HPDE6-E6E7 (cell line): ENCODE results near the gene TMEM134.
A peak's percentile ranks its signal among the peaks of the same experiment; 100 is the strongest.
"Not testable (repeated sequence)": the region's sequence is repeated elsewhere in the genome, so short reads cannot be mapped to it uniquely, and the experiment has no call there.

Source experiments
- DNase-seq: peaks from one replicate; pipeline ENCODE4 v3.0.0; 2011; ENCODE audit warnings: missing footprints; ENCODE audit errors: extremely low spot score

TMEM134 gene, protein sequence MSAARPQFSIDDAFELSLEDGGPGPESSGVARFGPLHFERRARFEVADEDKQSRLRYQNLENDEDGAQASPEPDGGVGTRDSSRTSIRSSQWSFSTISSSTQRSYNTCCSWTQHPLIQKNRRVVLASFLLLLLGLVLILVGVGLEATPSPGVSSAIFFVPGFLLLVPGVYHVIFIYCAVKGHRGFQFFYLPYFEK

DNA sequence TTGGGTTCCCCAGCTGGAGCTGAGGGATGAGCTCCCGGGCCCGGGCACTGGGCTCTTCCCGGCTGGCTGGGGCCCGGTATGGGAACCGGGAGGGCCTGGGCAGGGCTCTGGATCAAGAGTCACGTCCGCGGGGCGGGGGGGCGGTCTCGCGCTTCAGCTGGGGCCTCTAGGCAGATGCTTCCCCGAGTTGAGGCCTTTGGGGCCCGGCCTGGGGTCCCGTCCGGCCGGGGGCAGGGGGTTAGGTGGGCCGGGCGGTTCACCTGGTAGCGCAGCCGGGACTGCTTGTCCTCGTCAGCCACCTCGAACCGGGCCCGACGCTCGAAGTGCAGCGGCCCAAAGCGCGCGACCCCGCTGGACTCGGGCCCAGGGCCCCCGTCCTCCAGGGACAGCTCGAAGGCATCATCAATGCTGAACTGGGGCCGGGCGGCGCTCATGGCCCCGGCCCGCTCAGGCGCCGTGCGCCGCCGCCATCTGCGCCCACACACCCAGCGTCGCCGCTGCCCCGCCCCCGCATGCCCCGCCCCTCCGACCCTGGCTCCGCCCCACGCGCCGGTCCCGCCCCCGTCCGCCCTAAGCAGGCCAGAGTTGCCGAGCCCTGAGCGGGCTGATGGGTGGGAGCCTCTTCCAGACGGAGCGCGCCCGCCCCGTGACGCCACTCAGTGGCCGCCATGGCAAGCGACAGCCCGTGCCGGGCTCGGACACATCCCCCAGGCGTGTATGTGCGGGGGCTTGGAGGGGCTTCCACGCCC is at the start of gene TMEM134:
Gene TMEM134, minus strand, starts transcription at position 493 of the 749 bp plus-strand sequence. Its CDS starts 59 bp downstream, at position 434.
- DNase-seq, result peak; percentile 86

DNA sequence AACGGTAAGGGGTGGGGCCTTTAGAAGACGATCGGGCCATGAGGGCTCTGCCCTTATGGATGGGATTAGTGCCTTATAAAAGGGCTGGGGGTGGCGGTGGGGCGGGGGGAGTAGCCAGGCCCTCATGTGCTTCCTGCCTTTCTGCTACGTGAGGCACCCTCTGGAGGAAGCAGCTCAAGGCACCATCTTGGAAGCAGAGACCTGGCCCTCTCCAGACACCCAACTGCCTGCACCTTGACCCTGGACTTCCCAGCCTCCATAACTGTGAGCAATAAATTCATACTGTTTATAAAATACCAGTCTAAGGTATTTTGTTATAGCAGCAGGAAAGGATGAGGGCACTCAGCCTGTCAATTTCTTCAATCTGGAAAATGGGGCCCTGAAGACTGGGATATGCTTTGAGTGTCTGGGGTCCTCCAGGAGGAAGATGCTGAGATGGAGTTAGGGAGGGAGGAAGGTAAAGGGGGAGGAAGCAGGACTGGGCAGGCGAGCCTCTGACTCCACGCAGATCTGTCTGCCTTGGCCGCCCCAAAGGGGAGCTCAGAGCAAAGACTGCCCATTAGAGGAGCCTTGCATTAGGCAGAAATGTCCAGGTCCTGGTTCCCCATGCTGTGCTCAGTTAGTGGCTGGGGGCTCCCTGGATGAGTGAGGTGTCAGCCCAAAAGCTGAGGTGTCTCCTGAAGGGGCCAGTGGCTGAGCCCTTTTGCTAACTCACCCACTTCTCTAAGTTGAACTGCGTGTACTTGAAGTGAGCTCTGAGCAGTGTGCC is 48.9 kb upstream of the TMEM134 start:
- DNase-seq, result no peak

DNA sequence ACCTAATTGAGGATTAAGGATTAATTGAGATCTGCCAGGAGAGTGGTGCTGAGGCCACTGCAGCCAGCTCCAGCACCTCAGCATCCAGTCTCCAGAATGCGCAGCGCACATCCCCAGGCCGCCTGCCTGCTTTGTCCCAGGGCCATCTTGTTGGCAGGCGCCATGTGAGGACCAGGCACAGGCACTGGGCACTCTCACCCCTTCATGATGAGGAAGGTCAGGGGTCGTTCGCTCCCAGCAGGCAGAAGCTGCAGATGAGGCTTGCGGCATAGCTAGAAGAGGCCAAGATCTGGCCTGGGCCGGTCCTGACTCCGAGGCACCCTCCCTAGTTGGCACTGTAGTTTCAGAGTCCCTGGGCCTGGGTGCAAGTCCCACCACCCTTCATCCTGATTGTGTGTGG is 47.8 kb upstream of the TMEM134 start:
- DNase-seq, result no peak

DNA sequence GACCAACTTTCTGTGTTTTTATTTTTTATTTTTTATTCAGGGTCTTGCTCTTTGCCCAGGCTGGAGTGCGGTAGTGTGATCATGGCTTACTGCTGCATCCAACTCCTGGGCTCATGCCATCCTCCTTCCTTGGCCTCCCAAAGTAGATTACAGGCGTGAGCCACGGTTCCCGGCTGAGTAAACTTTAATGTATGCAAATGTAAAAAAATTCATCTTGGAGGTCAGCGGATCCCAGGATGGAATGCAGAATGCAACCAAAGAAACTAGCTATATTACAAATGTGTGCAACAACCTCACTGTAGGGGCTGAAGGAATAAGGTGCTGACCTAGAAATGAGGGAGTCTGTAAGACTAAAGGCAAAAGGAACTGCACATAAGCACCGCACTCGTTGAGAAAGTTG is 45.1 kb upstream of the TMEM134 start:
- no peak for DNase-seq

DNA sequence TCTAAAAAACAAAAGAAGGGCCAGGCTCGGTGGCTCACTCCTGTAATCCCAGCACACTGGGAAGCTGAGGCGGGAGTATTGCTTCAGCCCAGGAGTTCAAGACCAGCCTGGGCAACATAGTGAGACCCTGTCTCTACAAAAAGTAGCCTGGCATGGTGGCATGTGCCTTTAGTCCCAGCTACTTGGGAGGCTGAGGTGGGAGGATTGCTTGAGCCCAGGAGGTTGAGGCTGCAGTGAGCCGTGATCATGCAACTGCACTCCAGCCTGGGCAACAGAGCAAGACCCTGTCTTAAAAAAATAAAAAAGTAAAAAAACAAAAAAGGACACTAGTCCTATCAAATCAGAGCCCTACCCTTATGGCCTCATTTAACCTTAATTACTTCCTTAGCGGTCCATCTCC is 42.5 kb upstream of the TMEM134 start:
- not testable (repeated sequence) for DNase-seq

DNA sequence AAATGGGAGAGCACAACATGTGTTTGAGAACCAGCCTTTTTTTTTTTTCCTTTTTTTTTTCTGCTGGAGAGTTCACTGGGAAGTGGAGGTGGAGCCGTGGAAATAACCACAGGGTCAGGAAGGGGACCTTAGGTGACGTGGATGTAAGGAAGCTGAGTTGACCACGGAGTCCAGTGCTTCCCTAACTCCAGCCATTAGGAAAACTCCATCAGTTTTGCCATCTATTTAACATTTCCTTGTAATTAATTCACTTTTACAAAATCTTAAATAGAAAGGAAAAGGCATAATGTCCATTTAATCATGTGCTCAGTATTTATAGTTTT is 40.9 kb upstream of the TMEM134 start:
- no peak for DNase-seq

DNA sequence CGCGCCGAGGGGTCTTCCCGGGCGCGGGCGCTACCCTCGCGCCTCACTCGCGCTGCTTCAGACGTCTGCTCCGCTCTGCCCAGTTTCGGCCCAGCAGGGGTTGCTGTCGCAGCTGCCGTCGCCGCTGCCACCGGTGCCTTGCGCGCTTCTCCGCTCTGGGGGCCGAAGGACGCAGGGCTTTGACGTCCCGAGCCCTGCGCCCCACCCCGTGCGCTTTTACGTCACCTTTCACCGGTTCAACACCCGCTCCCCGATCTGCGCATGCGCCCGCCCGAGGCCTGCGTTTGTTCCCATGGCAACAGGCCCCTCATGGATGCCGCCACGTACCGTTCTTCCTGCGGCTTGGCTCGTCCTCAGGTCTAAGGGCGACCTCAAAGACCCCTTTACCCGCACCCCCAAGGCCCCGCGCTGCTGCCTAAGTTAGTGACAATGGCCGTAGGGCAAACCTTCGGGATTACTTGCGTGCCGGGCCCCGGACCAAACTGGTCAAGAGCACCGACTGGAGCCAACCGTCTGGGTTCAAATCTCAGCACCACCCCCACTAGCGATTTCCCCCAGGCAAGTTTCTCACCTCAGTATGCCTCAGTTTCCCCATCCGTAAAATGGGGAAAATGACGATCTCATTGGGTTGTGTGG is 39.6 kb upstream of the TMEM134 start:
- peak; percentile 99 for DNase-seq

DNA sequence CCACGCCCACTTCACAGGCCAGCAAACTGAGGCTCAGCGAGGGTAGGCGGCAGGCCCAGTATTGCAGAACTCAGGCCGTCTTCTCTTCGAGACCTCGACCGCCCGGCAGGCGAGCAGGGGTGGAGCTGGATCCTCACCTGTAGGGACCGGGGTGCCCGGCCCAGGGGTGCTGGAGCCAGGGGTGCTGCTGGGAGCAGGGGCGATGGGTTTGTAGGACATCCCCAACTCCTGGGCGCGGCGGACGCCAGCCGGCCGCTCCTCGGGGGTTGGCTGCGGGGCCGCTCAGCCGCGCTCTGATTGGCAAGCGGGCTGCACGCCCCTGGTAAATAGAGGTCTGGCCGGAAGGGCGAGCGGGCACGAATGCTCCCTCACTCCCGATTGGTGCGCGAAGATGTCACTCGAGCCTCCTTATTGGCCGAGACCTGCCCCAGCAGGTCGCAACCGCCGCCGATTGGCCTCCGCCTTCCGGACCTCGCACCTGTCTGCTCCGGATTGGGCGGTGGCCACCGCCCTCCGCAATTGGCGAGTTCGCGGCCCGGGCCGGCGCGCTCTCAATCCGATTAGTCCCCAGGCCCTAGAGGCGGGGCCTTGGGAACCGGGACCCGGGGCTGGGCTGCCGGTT is 38.9 kb upstream of the TMEM134 start, which contains the start of gene CDK2AP2:
Gene CDK2AP2, minus strand, starts transcription at position 299 of the 622 bp plus-strand sequence. Its CDS starts 80 bp downstream, at position 219.
- peak; percentile 95 for DNase-seq

DNA sequence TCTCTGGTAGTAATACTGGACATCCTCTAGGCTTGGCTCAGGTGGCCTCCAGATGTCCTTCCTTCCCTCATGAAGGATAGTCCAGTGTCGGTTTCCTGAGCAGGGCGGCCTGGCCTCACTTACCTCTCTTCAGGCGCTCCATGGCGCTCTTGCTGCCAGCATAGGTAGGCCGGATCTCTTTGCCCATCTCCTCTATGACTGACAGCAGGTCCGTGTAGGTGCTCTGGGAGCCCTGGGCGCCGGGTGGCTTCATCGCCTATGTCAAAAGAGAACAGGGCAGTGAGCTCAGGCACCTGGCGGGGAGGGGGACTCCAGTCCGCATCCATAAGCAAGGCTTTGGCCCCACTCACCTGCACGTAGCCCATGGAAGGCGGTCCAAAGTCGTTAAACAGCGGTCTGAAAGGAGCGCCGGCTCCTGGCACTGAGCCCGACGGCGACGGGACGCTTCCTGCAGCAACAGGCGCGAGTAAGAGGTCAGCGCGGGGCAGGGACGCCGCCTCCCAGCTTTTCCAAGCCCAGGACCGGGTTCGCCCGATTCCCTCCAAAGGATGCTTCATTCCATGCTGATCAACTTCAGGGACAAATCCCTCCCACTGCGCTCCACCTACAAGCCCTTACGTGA is 38.3 kb upstream of the TMEM134 start:
- DNase-seq, result no peak

DNA sequence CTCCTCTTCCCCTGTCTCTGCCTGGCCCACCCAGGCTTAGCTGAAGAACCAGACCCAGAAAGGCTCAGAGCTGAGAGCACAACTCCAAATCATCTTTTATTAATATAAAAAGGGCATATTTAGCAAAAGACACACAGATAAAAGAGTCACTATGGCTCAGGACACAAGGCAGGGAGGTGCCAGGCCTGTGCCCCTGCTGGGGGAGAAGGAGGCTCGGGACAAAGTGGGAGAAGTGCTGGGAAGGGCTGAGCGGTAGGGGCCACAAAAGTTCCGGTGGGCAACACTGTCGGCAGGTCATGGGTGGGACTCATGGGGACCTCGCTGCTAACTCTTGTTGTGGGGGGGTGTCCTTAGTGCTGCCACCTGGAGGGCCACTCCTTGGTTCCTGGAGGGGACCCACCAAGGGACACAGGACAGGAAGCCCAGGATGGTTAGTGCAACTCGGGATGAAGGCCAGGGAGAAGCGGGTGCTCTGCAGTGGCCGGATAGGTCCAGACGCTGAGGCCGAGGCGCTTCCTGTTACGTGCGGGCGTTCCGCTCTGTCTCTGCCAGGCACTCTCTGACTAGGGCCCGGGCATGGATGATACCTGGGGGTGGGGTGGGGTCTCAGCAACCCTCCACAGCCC is 37.5 kb upstream of the TMEM134 start:
- no peak for DNase-seq

DNA sequence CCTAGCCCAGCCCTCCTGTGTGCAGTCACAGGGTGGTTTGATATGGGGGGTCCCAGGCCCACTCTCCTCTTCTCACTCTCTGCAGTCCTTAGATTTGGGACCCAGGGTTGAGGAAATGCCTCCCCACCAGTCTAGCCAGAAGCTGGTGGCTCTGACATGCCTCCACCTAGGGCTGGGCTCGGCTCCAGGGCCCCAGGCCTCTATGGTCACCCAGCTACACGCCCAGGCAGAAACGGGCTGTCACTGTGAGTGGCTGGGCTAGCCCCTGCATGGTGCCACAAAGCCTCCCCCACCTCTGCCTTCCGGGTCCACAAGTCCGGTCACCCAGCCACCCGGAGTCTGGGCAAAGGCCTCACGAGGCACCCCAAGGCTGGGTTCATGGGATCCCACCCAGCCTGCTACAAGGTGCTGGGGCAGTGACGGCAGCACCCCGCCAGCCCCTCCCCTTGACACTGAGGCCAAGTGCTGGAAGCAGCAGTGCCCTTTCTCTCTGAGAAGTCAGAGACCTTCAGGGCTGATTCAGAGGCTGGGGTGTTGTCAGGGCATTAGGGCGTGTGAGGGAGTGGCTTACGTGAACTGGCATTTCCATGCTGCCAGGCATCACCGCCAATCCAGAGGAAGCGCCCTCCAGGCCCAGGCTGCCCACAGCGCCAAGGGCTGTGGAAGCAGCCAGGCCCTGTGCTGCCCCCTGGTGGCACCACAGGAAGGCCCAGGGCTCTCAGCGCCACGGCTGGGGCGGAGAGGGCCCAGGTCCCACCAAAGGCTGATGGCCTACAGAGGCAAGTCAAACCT is 36.8 kb upstream of the TMEM134 start:
- peak; percentile 94 for DNase-seq

DNA sequence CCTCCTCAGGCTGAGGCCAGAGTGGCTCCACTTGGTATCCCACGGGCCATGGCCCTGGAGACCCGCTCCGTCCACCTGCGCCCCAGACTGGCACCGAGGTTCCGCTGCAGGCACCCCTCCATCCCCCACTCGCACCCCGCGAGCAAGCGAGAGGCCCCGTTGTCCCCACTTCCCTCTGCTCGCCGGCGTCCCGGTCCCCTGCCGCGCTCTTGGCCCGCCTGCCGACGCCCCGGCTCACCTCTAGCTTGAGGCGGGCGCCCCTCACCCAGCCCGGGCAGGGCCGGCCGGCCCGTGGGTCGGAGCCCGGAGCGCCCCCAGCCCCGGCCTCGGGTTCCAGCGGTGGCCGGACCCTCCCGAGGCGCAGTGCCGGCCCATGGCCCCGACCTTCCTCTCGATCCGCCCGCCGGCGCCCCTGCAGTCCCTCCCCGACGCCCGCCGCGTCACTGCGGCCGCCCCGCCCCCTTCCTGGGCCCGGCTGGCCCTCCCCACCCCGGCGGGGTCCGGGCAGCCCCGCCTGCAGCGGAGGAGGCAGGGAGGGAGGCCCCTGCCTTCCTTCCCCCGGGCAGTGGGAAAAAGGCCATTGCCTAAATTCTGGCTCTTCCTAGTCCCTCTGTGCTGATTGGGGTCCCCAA is 36.0 kb upstream of the TMEM134 start, which contains the start of gene PITPNM1:
Gene PITPNM1, minus strand, starts transcription at position 414 of the 632 bp plus-strand sequence. CDS start 1,183 bp downstream, outside the sequence.
- peak; percentile 83 for DNase-seq

DNA sequence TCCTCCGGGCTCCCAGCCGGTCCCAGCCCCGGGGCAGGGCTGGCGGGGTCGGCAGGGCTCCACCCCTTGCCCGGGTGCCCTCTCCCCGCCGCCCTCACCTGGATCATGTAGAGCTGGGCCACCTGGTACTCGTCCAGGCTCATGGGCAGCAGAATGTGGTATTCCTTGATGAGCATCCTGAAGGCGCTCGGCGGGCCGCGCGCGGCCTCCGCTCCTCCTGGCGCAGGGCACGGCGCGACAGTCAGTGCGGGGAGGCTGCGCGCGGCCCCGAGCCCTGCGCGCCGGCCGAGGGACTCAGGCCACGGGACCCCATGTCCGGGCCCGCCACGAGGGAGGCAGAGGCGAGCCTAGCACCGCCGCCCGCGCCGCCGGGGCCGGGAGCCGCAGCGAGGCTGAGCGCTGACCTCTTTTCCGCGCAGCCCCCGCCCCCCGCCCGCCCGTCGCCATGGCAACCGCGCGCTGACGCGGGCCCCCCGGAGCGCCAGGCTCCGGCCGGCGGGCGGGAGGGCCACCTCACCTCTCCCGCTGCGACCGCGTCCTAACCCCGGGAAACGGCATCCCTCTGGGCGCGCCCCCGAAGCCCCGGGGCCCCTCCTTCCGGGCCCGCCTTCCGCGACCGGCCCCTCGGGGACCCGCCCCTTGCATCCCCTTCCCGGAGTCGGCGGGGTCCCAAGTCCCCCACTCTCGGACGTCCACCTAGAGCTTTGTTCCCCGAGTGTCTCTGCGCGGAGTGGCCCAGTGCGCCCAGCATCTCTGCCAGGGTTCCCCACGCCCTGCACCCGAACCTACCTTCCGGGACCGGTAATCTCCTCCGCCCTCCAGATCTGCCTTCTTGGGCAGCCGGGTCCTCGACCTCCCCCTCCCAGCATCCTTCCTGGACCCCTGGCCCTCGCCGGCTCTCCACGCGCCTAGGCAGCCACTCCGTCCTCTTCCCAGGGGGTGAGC is 35.2 kb upstream of the TMEM134 start:
- no peak for DNase-seq

DNA sequence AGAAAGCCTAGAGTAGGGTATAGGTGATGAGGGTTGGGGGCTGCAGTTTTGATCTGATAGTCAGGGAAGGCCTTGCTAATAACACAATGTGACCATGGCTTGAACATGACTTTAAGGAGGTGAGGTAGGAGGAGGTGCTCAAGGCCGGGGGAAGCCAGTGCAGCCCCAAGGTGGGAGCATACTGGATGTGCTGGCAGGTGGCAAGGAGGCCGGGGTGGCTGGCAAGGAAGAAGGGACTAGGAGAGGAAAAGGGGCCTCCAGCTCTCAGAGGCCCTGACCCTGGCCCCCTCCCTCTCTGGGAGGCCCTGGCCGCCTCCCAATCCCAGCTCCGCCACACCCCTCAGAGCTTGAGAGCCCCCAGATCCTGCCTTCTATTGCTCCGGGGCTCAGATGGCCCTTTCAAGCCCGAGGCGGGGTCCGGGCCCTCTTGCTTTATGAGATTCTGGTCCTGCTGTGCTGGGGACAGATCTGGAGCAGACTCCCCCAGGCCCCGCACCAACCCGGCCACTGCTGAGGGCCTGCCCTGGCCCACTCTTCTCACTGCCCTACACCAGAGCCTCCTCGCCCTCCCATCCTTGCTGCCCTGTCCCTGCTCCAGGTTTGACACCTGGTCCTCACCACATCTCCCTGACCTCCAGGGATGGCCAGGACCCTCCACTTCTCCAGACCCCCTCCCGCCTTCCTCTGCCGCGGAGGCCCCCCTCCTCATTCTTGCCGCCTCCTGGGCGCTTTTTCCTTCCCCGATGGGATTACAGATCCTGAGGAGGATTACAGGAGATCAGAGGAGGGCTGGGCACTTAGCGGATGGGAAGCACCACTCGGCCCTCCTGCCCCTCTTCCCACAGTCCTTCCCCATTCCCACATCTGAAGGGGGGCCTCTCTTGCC is 34.3 kb upstream of the TMEM134 start:
- no peak for DNase-seq

DNA sequence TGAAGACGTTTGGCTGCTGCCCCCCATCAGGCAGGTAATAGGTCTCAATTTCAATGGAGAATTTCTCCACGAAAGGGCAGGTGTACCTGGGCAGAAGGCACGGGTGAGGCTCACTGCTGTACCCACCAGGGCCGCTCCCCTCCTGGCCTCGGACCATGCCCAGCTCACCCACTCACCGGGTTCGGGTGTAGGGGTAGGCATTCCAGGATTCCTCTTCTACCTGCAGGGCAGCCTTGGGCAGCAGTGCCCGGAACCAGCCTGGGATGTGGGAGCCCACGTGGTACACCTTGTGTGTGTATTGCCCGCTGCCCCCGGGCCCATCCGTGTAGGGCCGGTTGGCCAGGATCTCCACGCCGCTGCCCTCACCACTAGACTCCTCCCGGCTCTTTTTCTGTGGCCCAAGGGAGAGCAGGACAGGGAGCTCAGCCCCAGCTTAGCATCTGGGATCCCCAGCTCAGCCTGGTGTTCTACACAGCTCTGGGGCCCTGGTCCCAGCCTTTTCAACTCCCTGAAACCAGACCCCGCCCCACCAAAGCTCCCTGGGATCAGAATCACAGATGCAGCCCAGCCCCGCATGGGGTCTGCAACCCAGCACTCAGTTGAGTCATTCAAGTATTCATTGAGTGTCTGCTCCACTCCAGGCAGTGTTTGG is 33.4 kb upstream of the TMEM134 start:
- no peak for DNase-seq

DNA sequence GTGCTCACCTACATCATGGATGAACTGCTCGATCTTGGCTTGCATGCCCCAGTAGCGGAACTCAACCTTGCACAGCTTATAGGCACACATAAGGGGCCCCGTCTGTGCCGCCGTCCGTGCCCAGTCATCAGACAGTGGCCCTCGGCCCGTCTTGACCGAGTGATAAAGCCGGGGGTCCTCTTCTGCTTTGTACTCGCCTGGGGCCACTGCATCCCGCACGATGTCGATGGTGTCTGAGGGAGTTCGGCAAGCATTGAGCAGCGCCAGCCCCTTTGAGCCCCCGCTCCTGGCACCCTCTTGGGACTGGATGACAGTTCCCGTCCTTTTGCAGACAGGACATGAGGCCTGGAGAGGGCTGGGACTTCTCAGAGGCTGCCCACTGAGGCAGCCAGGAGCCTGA is 32.8 kb upstream of the TMEM134 start:
- DNase-seq, result no peak
